ENCODE data around the gene EGLN1. TPM values are rescaled to one million over a fixed set of nuclear protein-coding genes. Genes with fewer than 3 reads are reported as not detected.

Gene EGLN1
- total and polyA plus RNA-seq, 3 donors from 2014 or later, result 30.5 to 64.5 (median 47.7) TPM

DNA sequence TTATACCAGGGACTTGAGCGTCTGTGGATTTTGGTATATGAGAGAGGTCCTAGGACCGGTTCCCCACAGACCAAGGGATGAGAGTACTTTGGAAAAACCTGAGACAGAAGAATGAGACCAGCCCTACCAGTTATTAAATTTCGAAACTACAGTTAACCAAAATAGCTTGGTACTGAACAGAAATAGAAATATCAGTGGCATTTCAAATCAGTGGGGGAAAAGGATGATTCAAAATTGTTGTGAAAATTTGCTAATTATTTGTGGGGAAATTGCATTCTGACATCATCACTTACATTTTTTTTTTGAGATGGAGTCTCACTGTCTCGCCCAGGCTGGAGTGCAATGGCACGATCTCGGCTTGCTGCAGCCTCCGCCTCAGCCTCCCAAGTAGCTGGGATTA lies 92.6 kb downstream of the EGLN1 start:
- DNase-seq, result no peak
- Histone ChIP-seq H3K27me3 (no peaks in the 10 kb centered on the region), H3K36me3 (ENCODE audit: low read depth, missing control alignments) (no peaks in the 10 kb centered on the region), H3K9me3 (no peaks in the 10 kb centered on the region), H3K4me3 (no peak overlapping the region), H3K4me1 (peaks cover 5% of the 10 kb centered on the region), H3K27ac (no peak overlapping the region)
- intact Hi-C loops (cut with DNase I; ENCODE audit: low total_unique reads), result no loop called here
- TF ChIP-seq CTCF (IDR thresholded peaks at IDR 0.05) (no peak), POLR2A (IDR thresholded peaks at IDR 0.05) (no peak)
- WGBS, 2 donors, result 74 to 78% methylated on average over 7 of the region's 7 CpGs

GRCh38 chr1:231327617-231328016 lies 94.5 kb downstream of the EGLN1 start:
- WGBS, 2 donors, result 73 to 74% methylated on average over 5 of the region's 5 CpGs
- Histone ChIP-seq H3K4me3 (no peak overlapping the region), H3K27ac (no peak overlapping the region), H3K36me3 (ENCODE audit: low read depth, missing control alignments) (no peaks in the 10 kb centered on the region), H3K27me3 (no peaks in the 10 kb centered on the region), H3K4me1 (no peaks in the 10 kb centered on the region), H3K9me3 (no peaks in the 10 kb centered on the region)
- intact Hi-C loops (cut with DNase I; ENCODE audit: low total_unique reads), result no loop called here
- no peak for TF ChIP-seq POLR2A (IDR thresholded peaks at IDR 0.05)
- TF ChIP-seq CTCF (IDR thresholded peaks at IDR 0.05), result no peak
- no peak for DNase-seq

DNA sequence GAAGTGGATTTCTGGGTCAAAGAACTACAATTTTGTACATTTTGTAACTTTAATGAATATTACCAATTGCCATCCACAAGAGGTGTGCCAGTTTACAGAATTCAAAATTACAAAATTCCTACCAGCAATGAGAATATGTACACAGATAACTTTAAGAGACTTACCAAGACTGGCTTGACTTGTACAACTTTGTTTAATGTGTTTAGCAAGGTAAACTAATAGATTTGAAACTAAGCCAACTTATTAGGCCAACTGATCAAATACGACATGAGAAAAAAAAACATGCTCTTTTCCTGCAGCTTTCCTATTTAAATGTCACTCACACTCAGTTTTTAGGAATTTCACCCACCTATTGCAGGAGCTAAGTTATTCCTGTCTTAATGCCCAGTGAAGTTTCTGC lies 95.8 kb downstream of the EGLN1 start:
- Histone ChIP-seq H3K4me1 (no peaks in the 10 kb centered on the region), H3K9me3 (no peaks in the 10 kb centered on the region), H3K36me3 (ENCODE audit: low read depth, missing control alignments) (no peaks in the 10 kb centered on the region), H3K4me3 (no peak overlapping the region), H3K27ac (no peak overlapping the region), H3K27me3 (no peaks in the 10 kb centered on the region)
- intact Hi-C loops (cut with DNase I; ENCODE audit: low total_unique reads), result no loop called here
- DNase-seq, result no peak
- TF ChIP-seq CTCF (IDR thresholded peaks at IDR 0.05) (no peak), POLR2A (IDR thresholded peaks at IDR 0.05) (no peak)
- WGBS, 2 donors, result 82 to 90% methylated on average over 1 of the region's 1 CpG

DNA sequence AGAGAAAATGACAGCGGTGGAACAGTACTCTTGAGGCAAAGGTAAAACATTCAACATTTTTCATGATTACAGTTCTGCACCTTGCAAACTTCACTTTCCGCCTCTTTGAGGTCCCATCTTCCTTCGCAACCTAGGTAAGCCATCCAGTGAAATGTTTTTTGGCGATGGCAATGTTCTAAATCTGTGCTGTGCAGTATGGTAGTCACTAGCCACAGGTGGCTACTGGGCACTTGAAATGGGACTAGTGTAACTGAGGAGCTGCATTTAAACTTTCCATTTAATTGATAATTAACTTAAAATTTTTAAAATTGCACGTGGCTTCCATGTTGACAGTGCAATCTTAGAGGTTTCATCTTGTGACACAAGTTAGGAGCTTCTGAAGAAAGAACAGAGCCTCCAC lies 97.4 kb downstream of the EGLN1 start:
- 84 to 86% methylated on average over 5 of the region's 5 CpGs for WGBS, 2 donors

More for the DNA sequence above, 97.4 kb downstream of the EGLN1 start:
- intact Hi-C loops (cut with DNase I; ENCODE audit: low total_unique reads), result no loop called here
- no peak for TF ChIP-seq CTCF (IDR thresholded peaks at IDR 0.05)
- TF ChIP-seq POLR2A (IDR thresholded peaks at IDR 0.05), result no peak
- no peak overlapping the region for H3K27ac ChIP-seq
- H3K9me3 ChIP-seq, result no peaks in the 10 kb centered on the region
- no peaks in the 10 kb centered on the region for H3K36me3 ChIP-seq (ENCODE audit: low read depth, missing control alignments)
- H3K4me1 ChIP-seq, result no peaks in the 10 kb centered on the region
- DNase-seq, result no peak
- H3K4me3 ChIP-seq, result no peak overlapping the region
- H3K27me3 ChIP-seq, result no peaks in the 10 kb centered on the region
